ENCODE measurements around the gene TMED3.

GRCh38 chr15:79357566-79357965, 46.7 kb downstream of the TMED3 start:
- TF ChIP-seq POLR2A (IDR thresholded peaks at IDR 0.05; ENCODE audit: low read length) (no peak), GATA1 (IDR thresholded peaks at IDR 0.05; ENCODE audit: low read depth, low read length) (no peak)
